Stimulated activated CD4-positive, alpha-beta T cell treated with anti-CD3 and anti-CD28 coated beads, Interleukin-1b, Interleukin-23, amount 100 ng/mL, for 1 hour (primary cell): ENCODE results near the gene SLC27A1.
A peak's percentile ranks its signal among the peaks of the same experiment; 100 is the strongest.
"Not testable (repeated sequence)": the region's sequence is repeated elsewhere in the genome, so short reads cannot be mapped to it uniquely, and the experiment has no call there.

Source experiments
- DNase-seq, 2 donors: peaks; one replicate each; pipeline ENCODE4 v3.0.0-alpha.2; 2020; ENCODE audit warnings: low read depth in 2 of 2

The SLC27A1 gene

DNA sequence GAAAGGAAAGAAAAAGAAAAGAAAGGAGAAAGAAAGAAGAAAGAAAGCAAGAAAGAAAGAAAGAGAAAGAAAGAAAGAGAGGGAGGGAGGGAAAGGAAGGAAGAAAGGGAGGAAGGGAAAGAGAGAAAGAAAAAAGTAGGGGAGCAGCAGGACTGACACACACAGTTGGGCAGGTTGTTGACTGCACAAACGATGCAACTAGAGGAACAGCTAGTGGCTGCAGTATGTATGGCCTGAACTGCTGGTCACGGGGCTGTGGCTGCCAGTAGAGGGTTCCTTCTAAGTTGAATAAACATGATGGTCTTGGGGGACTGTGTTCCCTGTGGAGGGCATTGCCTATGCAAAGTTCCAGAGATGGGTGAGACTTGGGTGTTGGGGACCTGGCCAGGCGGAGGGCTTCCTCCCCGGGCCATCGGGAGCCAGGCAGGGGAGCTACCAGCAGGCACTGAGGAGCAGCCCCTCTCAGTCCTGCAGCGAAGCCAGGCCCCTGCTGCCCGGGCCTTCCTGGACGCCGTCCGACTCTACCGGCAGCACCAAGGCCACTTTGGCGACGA lies 68.4 kb downstream of the SLC27A1 start:
- no peak for DNase-seq

DNA sequence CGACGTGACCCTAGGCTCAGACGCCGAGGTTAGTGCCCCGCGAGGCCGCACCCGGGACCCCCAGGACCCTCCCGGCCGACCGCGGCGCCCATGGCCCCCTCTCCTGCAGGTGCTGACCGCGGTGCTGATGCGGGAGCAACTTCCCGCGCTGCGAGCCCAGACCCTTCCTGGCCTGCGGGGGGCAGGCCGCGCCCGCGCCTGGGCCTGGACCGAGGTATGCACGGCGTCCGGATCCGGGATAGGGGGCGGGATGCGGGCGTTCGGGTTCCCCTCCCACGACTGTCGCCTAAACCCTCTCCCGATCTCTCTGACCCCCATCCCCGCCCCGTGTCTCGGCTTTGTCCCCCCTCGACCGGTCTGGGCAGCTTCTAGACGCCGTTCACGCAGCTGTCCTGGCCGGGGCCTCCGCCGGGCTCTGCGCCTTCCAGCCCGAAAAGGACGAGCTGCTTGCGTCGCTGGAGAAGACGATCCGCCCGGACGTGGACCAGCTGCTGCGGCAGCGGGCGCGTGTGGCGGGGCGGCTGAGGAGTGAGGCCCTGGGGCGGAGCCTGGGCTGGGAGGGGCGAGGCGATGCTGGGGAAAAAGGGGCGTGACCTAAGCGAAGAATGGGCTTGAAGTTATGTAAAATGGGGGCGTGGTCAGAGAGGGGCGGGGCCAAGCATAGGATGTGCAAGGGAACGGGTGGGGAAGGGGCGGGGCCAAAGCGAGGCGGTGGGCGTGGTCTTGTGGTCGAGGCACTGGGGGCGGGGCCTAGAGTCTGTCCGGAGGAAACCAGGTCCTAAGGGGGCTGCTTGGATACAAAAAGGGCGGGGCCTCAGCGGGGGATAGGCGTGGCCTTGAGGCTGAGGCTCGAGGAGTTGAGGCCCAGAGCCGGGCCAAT lies 69.2 kb downstream of the SLC27A1 start:
- DNase-seq: peak; percentile 94

DNA sequence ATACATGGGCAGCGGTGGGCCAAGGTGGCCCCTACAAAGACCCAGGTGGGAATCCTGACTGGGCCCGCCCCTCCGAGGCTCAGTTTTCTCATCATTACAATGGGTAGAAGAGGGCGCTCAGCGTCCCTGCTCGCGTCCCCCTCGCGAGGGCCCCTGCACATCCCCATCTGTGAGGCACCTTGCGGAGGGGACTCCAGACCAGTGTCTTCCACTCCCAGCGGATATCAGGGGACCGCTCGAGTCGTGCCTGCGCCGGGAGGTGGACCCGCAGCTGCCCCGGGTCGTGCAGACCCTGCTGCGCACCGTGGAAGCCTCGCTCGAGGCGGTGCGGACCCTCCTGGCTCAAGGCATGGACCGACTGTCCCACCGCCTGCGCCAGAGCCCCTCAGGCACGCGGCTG lies 69.8 kb downstream of the SLC27A1 start:
- DNase-seq: no peak

DNA sequence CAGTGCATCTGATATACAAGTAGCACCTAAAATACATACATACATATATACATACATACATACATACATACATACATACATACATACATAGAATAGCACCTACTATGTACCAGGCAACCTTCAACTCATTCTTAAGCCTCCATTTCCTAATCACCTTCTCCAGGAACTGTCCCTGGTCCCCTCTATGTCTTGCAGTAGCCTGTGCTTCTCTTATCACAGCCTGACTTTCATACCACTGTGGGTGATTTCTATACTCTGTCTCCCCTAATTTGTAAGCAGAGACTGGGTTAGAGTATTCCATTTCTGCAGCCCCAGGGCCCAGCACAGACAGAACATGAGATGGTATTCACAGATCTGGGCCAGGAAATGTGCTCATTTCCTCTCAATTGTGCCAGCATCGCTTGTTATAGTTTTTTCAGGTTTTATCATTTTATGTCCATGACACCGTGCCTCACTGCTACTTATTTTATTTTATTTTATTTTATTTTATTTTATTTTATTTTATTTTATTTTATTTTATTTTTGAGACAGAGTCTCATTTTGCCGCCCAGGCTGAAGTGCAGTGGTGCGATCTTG lies 70.9 kb downstream of the SLC27A1 start:
- DNase-seq: no peak

DNA sequence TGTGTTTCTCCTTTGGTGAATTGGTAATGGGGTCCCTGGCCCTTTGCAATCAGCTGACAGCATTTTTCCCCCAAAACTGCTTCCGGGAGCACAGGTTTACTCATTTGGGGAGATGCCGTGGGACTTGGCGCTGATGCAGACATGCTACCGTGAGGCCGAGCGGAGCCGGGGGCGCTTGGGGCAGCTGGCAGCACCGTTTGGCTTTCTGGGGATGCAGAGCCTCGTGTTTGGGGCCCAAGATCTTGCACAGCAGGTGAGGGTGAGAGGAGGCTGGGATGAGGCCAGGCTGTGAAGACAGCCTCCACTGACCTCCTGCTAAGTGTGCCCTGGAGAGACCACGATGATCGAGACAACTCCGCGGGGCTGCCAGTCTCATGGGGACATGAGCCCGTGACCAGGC lies 71.7 kb downstream of the SLC27A1 start:
- DNase-seq: no peak

DNA sequence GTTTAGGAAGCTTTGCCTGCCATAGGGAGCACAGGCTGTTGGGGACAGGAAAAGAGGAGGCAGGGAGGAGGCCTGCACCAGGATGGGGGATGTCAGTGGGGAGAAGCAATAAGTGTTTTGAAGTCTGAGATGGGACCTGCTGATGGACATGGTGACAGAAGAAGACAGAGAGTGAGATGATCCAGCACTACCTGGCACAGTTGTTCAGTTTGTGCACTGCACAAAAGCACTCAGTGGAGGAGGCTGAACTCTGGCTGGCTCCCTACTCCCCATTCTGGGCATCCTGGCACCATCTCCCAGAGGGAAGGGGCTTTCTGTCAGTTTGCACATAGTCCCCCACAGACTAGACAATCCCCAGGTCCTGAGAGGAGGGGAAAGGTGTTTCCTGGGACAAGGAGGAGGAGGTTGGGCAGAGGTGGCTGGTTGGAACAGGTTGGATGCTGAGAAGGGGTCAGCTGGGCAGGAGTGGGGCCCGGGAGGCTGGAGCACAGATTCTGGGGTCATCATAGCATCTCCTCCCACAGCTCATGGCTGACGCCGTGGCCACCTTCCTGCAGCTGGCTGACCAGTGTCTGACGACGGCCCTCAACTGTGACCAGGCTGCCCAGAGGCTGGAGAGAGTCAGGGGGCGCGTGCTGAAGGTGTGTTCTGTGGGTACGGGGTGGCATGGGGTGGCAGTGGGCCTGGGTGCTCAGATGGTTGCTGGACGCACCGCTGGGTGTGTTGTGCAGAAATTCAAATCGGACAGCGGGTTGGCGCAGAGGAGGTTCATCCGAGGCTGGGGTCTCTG lies 72.7 kb downstream of the SLC27A1 start:
- no peak for DNase-seq

DNA sequence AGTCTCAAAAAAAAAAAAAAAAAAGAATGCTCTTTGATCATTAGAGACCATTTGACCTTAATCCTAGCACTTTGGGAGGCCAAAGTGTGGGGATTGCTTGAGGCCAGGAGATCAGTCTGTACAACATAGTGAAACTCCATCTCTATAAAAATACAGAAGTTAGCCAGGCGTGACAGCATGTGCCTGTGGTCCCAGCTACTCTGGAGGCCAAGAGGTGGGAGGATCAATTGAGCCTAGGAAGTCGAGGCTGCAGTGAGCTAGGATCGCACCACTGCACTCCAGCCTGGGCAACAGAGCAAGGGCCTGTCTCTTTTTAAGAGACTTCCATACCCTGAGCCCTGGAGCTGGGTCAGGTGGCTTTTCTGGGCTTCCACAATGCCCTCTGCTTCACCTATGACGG lies 73.7 kb downstream of the SLC27A1 start:
- no peak for DNase-seq

DNA sequence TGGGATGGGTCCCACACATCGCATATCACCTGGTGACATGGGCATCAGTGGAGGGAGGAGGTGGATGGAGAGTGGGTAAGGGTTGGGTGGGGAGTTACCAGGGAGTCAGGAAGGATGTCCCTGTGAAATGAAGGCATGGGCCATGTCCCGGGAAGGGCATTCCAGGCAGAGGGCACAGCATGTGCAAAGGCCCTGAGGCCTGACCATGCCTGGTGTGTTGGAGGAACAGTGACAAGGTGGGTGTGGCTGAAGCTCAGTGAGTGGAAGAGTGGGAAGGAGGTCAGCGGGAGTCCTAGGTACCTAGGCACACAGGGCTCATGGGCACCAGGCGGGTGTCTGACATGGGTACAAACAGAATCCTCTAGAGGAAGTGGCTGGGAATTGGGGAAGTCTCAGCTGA lies 74.1 kb downstream of the SLC27A1 start:
- DNase-seq: no peak

DNA sequence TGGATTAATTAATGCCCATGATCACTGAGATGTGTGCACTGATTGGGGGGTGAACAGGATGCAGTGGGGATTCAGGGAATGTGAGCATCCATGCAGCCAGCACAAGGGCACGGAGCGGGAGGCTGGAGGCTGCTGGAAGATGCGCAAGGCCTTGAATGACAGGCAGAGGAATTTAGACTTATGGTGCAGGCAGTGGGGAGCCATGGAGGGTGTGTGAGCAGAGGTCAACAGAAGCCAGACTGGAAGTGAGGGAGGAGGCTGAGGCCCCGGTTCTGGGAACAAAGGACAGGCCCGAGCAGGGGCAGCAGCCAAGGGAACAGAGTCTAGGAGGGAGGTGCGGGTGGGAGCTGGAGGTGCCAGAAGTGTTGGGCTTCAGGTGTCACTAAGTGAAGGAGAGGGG lies 77.8 kb downstream of the SLC27A1 start:
- DNase-seq: no peak

DNA sequence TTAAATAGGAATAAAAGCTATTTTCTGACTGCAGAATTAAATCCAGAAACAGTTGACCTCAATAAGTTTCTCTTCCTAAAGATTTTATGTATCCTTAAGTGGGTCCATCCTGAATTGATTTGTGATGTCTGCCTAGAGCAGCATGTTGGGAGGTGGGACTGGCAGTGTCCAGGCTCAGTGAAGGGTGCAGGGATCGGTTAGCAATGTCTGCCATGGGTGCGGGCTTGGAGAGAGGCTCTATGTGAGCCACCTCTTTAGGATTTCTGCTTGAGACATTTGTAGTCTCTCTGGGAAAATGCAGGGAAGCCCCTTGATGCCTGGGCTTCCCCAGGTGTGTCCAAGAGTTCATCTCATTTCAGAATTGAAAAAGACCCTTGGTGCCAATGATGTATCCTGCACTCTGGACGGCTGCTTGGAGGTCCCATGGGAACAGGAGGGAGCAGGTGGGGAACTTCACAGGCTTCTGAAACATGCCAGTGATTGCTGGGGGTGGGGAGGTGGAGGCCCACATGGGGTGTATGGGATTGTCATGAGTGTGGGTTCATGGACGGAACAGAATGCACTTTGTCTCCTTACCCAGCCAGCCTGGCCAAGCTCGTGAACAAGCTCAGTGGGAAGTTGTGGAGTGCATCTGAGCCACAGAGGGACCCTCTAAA lies 78.9 kb downstream of the SLC27A1 start:
- DNase-seq: no peak

DNA sequence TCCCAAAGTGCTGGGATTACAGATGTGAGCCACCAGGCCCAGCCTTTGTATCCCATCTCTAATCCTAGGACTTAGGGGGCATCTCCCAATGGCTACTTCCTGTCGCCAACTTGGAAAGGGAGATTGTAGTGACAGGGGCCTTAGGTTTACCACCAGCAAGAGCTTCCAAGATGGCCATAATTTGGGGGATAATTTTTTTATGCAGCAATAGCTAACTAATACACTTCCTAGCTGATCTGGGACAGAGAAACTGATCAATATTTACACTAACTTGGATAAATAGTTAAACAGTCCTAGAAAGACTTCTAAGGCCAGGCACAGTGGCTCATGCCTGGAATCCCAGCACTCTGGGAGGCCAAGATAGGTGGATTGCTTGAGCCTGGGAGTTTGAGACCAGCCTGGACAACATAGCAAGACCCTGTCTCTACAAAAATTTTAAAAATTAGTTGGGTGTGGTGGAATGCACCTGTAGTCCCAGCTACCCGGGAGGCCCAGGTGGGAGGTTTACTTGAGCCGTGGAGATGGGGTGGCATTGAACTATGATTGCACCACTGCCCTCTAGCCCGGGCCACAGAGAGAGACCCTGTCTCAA lies 79.8 kb downstream of the SLC27A1 start:
- DNase-seq: no peak

DNA sequence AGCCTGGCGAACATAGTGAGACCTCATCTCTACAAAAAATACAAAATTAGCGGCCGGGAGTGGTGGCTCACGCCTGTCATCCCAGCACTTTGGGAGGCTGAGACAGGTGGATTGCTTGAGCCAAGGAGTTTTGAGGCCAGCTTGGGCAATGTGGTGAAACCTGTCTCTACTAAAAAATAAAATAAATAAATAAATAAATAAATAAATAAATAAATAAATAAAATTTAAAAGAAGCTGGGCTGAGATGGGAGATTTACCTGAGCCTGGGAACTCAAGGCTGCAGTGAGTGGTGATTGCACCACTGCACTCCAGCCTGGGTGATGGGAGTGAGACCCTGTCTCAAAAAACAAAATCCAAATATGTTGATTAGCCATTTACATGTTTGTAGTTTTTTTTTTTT lies 82.4 kb downstream of the SLC27A1 start:
- DNase-seq: not testable (repeated sequence)

DNA sequence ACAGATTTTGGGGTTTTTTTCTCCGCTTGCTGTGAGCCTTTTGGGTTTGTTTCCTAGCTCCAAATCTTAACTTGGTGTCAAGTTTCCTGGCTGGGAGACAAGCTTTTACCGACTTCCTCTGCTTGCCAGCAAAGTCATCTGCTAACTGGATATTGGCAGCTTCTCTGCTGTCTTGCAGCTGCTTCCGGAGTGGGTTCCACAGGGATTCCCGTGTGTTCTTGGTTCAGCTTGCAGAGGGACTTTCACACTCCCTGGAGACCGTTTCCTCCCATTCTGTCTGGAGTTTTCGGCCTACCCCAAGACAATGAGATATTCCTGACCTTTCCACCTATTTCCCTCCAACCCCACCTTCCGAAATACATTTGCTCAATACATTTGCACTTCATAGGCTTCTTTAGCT lies 82.9 kb downstream of the SLC27A1 start:
- no peak for DNase-seq

DNA sequence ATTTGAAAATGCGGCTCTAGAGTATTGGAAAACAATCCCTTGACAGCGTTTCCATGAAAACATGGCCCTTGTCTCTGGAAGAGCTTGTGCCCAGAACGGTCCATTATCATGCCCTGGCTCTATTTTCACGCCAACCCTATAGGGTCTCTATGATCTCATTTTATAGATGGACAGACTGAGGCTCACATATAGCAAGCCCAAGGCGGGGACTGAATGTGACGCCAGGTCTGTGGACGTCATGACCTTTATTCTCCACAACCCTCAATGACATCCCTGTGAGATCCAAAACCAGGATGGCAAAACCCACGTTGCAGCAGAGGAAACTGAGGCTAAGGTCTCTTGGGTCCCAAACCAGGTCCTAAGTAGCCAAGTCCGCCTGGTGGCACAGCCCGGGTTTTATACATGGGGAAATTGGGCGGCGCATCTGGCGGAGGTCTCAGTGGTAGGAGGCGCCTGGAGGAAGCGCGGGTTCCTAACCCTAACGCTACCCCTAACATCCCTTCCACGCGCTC lies 84.7 kb downstream of the SLC27A1 start:
- DNase-seq: no peak

DNA sequence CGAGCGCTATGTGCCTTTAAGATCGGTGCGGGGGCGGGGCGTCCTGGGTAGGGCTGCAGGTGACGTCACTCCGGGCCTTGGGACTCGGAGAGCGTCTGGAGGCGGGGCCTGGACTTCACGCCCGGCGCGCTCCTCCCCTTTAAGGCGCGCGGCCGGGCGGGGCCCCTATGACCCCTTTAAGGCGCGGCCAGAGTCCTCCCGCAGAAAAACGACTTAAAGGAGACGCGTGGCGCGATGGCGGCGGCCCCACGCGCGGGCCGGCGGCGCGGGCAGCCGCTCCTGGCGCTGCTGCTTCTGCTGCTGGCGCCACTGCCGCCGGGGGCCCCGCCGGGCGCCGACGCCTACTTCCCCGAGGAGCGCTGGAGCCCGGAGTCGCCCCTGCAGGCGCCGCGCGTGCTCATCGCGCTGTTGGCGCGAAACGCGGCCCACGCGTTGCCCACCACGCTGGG lies 85.2 kb downstream of the SLC27A1 start, which contains the start of gene COLGALT1:
Gene COLGALT1 (plus strand): TSS at position 170 of the 449 bp plus-strand sequence. CDS start 65 bp downstream, at position 235.
- peak; percentile 89 to 99 for DNase-seq
